ENCODE measurements around the gene HECTD4.

GRCh38 chr12:112241176-112241575, 141.1 kb downstream of the HECTD4 start:
- TF ChIP-seq CTCF (conservative IDR thresholded peaks at IDR 0.05; ENCODE audit: low read length) (no peak), EZH2phosphoT487 (IDR thresholded peaks at IDR 0.05; ENCODE audit: borderline replicate concordance, low read depth, low read length) (no peak)
